Measurements from ENCODE around the gene ZNF575.

Gene ZNF575

GRCh38 chr19:43532962-43533545 lies at the start of gene ZNF575:
Gene ZNF575, plus strand, starts transcription at chr19:43533188. Its CDS starts 1,235 bp downstream, at chr19:43534423.
- peak; percentile 79 for DNase-seq (ENCODE audit: low spot score)

GRCh38 chr19:43483281-43483680 lies 49.7 kb upstream of the ZNF575 start:
- DNase-seq (ENCODE audit: low spot score), result no peak

- no peak for DNase-seq (ENCODE audit: low spot score)
Measured at GRCh38 chr19:43485951-43486350, 47.0 kb upstream of the ZNF575 start.

- no peak for DNase-seq (ENCODE audit: low spot score)
Measured at GRCh38 chr19:43486412-43486811, 46.6 kb upstream of the ZNF575 start.

- no peak for DNase-seq (ENCODE audit: low spot score)
Measured at GRCh38 chr19:43488179-43488578, 44.8 kb upstream of the ZNF575 start.

- DNase-seq (ENCODE audit: low spot score), result no peak
Measured at GRCh38 chr19:43489310-43489709, 43.7 kb upstream of the ZNF575 start.

GRCh38 chr19:43489979-43490599 lies 42.9 kb upstream of the ZNF575 start:
- no peak for DNase-seq (ENCODE audit: low spot score)

- DNase-seq (ENCODE audit: low spot score), result no peak
Measured at GRCh38 chr19:43490759-43491158, 42.2 kb upstream of the ZNF575 start.

GRCh38 chr19:43495082-43495481 lies 37.9 kb upstream of the ZNF575 start:
- DNase-seq (ENCODE audit: low spot score), result no peak

- DNase-seq (ENCODE audit: low spot score), result no peak
Measured at GRCh38 chr19:43496960-43497359, 36.0 kb upstream of the ZNF575 start.

GRCh38 chr19:43498233-43498842 lies 34.6 kb upstream of the ZNF575 start:
- no peak for DNase-seq (ENCODE audit: low spot score)

- DNase-seq (ENCODE audit: low spot score), result no peak
Measured at GRCh38 chr19:43499042-43499441, 33.9 kb upstream of the ZNF575 start.

GRCh38 chr19:43501661-43502418 lies 31.1 kb upstream of the ZNF575 start:
- DNase-seq (ENCODE audit: low spot score), result no peak

- no peak for DNase-seq (ENCODE audit: low spot score)
Measured at GRCh38 chr19:43502419-43502976, 30.5 kb upstream of the ZNF575 start.

- no peak for DNase-seq (ENCODE audit: low spot score)
Measured at GRCh38 chr19:43503501-43504425, 29.2 kb upstream of the ZNF575 start.

- DNase-seq (ENCODE audit: low spot score), result no peak
Measured at GRCh38 chr19:43504426-43505185, 28.4 kb upstream of the ZNF575 start, which contains the start of gene PHLDB3. Gene PHLDB3, minus strand, starts transcription at chr19:43504746. Its CDS starts 628 bp downstream, at chr19:43504118.

GRCh38 chr19:43505186-43505456 lies 27.9 kb upstream of the ZNF575 start:
- DNase-seq (ENCODE audit: low spot score), result no peak

GRCh38 chr19:43505941-43506340 lies 27.0 kb upstream of the ZNF575 start:
- DNase-seq (ENCODE audit: low spot score), result no peak

GRCh38 chr19:43506629-43507028 lies 26.4 kb upstream of the ZNF575 start:
- no peak for DNase-seq (ENCODE audit: low spot score)

GRCh38 chr19:43507880-43508279 lies 25.1 kb upstream of the ZNF575 start:
- DNase-seq (ENCODE audit: low spot score), result no peak

GRCh38 chr19:43510713-43511112 lies 22.3 kb upstream of the ZNF575 start:
- DNase-seq (ENCODE audit: low spot score), result no peak
